T-helper 2 cell treated with Interferon-gamma antibody and Interleukin-4, amounts not matched to agents 100 ng/mL and 5 ng/mL, for 36 hours (primary cell): ENCODE measurements around the gene SLC25A42. TPM values are rescaled to one million over a fixed set of nuclear protein-coding genes. Genes with fewer than 3 reads are reported as not detected.
"Not testable (repeated sequence)": the region's sequence is repeated elsewhere in the genome, so short reads cannot be mapped to it uniquely, and the experiment has no call there.

Experiments
- intact Hi-C: fragments of 100-400 bp; cut with micrococcal nuclease; formaldehyde crosslinking; loops from one replicate; pipeline ENCODE4 v1.15.1; 2023
- total RNA-seq: library from RNA; stranded (reverse); gene quantifications from 2 replicates; pipeline ENCODE4 v1.2.3, GENCODE V29; 2022

SLC25A42 gene
- total RNA-seq, 1 donor from 2014 or later: 18.6 TPM

DNA sequence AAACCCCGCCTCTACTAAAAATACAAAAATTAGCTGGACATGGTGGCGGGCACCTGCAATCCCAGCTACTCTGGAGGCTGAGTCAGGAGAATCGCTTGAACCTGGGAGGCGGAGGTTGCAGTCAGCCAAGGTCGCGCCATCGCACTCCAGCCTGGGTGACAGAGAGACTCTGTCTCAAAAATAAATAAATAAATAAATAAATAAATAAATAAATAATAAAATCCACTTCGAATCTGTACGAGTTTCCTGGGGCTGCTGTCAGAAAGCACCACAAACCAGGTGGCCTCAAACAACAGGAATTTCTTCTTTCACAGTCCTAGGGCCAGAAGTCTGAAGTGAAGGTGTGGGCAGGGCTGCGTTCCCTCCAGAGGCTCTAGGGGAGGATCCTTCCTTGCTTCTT lies 38.8 kb downstream of the SLC25A42 start:
- intact Hi-C loops: not testable (repeated sequence)

DNA sequence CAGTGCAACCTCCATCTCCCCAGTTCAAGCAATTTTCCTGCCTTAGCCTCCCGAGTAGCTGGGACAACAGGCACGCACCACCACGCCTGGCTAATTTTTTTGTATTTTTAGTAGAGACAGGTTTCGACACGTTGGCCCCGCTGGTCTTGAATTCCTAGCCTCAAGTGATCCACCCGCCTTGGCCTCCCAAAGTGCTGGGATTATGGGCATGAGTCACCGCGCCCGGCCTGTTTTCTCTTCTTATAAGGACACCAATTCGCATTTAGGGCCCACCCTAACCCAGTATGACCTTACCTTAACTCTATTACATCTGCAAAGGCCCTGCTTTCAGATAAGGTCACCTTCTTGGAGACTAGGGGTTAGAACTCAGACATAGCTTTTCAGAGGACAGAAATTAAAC lies 39.4 kb downstream of the SLC25A42 start:
- intact Hi-C loops: no loop called here

DNA sequence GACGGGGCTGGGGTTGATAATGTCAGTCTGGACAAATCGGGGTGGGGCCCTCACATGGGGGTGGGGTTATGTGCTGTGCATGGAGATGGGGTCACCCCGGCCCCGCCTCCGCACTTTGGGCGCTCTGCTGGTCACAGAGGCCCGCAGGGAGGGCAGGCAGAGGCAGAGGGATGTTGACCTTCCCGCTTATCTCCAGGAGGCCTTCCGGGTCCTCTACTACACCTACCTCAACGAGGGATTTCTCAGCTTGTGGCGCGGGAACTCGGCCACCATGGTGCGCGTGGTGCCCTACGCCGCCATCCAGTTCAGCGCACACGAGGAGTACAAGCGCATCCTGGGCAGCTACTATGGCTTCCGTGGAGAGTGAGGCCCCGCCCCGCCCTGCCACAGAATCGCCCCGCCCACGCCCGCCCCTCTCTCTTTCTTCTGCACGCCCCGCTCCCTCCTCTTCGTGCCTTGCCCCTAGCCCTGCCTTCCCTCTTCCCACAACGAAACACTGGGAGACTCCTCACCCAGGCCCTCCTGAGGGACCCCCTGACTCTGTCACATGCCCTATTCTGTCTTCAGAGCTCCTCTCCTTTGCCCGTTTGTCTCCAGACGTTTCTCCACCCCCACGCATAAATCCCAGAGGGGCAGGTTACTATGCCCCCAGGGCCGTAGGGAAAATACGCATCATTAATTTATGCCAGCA lies 41.7 kb downstream of the SLC25A42 start:
- intact Hi-C loops: no loop called here

DNA sequence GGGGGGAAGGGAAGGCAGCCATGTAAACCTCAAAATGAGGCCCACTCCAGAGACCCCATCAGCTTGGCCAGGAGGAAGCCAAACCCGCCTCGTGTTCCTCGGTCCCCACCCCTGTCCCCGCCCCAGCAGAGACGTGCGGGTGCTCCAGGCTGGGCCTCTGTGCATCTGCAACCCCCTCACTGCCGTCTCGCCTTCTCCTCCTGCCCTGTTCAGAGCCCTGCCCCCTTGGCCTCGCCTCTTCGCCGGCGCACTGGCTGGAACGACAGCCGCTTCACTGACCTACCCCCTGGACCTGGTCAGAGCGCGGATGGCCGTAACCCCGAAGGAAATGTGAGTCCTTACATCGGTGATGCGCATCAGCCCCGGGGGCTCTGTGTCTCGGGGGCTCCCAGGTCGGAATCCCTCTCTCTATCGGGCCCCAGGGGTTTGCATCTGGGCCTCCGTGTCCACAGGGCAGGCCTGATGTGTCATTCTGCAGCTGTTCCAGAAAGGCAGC lies 42.3 kb downstream of the SLC25A42 start:
- intact Hi-C loops: no loop called here

DNA sequence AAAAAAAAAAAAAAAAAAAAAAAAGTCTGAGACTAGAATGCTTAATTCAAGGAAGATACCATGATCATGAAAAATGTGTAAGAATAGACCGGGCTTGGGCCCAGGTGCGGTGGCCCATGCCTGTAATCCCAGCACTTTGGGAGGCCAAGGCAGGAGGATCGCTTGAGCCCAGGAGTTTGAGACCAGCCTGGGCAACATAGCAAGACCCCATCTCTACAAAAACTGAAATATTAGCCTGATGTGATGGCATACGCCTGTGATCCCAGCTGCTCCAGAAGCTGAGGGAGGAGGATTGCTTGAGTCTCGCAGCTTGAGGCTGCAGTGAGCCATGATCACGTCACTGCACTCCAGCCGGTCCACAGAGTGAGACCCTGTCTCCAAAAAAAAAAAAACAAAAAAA lies 43.1 kb downstream of the SLC25A42 start:
- intact Hi-C loops: not testable (repeated sequence)

DNA sequence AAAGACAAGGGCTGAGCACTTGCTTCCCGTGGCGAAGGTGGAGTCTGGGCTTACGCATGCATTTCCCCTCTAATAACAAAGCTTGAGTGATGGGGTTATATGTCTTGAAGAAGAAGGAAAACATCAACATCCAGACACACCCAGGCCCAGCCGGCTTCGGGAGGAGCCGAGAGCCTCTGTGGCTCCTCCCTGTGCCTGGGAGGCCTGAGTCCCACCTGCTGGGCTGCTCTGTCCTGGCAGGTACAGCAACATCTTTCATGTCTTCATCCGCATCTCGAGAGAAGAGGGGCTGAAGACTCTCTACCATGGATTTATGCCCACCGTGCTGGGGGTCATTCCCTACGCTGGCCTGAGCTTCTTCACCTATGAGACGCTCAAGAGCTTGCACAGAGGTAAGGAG lies 43.9 kb downstream of the SLC25A42 start:
- intact Hi-C loops: no loop called here

DNA sequence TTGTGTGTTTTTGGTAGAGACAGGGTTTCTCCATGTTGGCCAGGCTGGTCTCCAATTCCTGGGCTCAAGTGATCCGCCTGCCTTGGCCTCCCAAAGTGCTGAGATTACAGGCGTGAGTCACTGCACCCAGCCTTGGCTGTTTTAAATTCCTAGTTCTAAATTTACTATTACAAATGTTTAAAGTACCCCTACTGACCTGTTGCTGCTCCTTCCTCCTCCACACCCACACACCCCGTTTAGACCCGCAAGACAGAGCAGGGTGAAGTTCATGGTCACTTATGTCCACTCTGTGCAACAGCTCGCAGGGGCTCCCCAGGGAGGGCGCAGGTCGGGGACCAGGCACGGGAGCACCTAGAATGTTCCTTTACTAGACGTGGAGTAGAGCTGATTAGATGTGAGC lies 45.8 kb downstream of the SLC25A42 start:
- intact Hi-C loops: no loop called here

DNA sequence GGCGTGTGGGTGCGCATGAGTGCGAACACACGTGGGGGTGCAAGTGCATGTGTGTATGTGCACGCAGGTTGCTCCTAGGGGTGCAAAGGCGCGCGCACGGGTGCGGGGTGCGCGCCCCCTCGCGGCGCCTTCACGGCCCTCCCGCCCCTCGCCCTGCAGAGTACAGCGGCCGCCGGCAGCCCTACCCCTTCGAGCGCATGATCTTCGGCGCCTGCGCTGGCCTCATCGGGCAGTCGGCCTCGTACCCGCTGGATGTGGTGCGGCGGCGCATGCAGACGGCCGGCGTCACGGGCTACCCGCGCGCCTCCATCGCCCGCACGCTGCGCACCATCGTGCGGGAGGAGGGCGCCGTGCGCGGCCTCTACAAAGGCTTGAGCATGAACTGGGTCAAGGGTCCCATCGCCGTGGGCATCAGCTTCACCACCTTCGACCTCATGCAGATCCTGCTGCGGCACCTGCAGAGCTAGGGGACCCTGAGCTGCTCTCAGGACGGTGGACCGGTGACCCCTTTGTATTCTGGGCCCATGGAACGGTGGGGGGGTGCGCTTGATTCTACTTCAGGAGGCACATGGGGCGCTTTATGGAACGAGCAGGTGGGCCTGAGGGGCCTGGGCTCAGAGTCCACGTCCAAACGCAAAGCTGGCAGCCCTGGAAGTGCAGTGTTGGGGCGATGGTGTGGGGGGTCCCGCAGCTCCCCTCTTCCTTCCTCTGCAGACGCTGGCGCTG lies 46.8 kb downstream of the SLC25A42 start:
- intact Hi-C loops: loop anchor here (1.0 to 2.0 kb wide), 2 partner anchors 46 to 57 kb away; no protein-coding TSS in a partner anchor

DNA sequence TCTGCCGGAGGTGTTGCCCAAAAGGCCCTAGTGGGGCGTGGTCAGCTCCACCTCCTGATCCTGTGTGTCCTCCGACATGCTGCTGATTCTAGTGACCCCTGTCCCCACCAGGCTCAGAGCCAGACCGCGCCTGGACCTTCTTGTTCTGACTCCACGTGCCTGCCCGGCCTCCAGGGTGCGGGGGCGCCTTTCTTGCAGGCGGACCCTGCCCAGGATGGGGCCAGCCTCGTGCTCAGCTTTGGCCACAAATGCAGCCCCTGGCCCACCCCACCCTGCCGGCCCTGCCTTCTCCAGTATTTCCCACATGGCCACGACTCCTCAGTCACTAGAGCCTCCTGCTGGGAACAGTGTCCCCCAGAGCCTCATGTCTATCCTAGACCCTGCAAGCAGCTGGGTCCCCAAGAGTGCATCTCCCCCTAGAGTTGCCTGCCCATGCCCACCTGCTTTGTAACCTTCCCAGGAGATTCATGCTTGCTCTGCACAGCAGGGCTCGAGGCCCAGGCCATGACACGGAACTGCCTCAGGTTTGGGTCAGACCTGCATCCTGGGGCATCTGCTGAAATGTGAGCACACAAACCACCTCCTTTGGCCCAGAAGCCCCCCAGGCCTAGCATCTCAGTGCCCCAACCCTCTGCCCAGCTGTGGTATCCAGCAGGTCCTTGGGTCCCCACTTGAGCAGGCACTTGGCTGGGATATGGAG lies 47.5 kb downstream of the SLC25A42 start:
- intact Hi-C loops: loop anchor here (2.0 kb wide), 1 partner anchor 46 kb away; no protein-coding TSS in a partner anchor

DNA sequence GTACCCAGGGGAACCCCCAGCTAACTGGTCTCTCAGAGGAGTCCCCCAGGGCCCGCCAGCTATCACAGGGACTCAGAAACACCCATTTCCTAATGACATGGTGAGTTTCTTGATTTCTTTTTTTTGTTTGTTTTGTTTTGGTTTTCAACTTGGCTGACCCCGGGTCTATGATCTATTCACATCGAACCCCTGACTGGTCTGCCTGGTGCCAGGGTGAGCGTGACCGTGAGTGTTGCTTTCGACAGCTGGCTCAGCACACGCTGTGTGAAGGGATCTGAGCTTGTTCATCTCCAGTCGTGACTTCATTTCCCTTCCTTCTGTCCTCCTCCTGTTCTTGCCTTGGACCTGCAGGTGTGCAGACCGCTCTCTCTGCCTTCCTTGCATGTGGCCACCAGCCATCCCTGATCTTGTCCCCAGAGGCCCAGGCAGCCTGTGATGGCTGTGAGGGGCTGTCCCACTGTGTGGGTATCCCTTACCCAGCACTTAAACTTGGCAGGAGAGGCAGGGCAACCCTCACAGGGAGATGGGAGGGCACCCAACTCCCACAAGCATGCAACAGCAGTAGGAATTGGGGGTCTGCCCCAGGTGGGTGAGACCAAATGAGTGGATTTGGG lies 48.3 kb downstream of the SLC25A42 start:
- intact Hi-C loops: loop anchor here (2.0 kb wide), 1 partner anchor 47 kb away; no protein-coding TSS in a partner anchor

DNA sequence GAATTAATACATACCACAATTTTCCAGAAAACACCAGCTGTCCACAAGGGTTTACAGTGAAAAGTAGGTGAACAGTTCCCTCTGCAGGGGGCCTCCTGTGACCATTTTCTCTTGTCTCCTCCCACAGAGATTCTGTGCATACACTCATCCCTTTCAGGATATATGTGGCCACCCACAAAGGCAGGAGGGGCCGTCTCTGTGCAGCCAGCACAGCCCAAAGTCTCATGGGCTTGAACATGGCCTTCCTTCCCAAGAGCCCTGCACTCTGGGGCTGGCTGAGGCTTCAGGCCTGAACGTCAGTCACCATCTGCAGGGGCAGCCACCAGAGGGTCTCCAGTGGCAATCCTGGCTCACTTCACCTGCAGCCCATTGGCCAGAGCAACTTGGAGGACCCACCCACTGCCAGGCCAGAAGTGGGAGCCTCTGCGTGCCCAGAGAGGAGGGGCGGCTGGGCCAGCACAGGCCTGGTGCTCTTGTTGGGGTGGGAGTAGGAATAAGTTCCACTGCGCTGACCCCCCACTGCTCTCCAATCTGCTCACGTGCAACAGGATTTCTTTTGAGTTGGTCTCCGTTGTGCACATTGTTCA lies 49.3 kb downstream of the SLC25A42 start:
- intact Hi-C loops: no loop called here

DNA sequence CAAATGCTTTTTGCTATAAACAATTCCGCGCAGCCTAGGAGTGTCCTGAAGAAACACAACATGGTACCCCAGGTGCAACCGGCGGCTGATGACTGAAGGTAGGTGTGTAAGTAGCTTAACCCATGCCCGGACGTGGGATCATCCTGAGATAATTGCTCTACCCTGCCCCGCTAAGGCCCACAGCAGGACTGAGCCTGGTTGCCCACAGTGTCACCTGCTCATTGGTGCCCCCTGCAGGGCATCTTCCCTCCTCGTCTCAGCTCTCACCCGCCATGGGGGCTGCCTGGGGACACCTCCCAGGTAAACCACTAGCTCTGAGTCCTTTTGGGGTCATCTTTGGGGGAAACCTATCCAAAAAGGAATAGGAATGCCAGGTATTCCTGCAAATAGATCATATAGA lies 52.2 kb downstream of the SLC25A42 start:
- intact Hi-C loops: no loop called here

DNA sequence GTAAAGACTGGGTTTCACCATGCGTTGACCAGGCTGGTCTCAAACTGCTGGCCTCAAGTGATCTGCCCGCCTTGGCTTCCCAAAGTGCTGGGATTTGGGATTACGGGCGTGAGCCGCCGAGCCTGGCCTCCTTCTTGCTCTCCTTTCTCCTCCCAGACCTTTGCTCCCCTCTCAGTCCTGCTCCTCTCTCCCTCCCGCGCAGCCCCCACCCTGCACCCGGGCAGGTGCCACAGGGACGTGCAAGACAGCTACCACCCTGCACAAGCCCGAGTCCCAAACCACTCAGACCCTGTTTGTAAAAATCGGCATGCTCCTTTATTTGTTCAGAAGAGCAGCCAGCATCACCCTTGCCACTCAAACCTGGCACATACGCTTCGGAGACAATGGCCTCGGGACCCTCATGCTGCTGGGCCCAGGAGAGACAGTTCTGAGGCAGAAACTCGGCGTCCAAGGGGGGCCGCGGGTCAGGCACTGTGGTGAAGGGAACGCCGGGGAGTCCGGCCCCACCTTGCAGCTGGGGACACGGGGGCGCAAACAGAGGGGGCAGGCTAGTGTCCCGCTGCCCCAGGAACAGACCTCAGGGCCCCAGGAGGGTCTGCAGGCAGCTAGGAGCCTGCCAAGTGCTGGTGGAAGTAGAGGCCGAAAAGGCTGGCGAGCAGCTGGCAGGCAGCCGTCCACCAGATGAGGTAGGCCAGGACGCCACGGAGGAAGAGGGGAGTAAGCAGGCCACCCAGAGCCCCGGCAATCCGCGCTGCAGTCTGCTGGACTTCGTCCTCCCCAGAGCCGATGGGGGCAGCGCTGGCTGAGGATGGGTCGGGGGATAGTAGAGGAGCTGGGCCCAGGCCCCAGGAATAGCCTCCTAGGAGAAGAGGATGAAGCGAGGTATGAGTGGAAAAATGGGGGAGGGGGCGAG lies 55.8 kb downstream of the SLC25A42 start:
- intact Hi-C loops: no loop called here

DNA sequence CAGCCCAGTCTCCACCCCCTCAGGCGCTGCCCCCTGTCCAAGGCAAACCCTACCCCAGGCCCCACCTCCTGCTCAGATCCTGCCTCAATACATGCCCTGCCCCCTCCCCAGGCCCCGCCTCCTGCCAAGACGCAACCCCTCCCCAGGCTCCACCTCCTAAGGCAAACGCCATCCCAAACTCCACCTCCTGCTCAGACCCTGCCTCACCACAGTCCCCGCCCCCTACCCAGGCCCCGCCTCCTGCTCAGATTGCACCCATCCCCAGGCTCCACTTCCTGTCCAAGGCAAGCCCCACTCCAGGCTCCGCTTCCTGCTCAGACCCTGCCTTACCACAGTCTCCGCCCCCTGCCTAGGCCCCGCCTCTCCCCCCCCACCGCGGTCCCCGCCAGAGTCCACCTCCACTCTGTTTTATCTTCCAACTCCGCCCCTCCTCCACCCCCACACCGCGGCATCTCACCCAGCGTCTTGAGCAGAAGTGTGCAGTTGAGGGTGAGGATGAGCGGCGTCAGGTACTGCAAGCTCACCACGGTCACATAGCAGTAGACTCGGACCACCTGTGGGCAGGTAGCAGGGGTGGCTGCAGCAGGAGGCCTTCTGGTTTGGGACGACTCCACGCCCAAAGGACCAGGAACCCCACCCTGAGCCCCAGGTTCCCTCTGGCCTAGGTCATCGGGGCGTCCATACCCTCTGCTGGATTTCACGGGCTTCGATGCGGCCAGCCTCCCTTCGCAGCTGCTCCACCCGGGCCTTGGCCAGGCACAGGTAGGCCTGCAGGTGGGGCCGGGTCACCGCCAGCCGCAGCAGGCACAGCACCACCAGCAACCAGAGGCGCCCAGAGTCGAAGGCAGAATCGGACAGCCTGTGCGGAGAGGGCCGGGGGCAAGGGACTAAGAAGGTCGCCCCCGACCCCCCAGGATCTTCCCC lies 56.8 kb downstream of the SLC25A42 start:
- intact Hi-C loops: no loop called here

DNA sequence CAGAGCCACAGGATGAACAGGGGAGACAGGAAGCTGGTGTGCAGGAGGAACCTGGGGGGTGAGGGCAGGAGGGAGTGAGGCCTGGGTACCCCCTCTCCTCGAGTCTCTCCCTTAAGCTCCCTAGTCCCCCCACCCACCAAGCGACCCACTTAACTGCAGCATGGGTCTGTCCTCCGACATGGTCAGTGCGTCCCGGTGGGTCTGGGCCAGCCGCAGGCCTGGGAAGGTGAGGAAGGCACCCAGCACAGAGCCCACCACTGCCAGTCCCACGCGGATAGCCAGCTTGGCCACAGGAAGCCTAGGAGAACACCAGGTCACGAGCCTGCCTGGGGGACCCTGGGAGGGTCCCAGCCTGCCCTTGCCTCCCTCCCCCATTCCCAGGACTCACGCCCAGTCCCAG lies 57.6 kb downstream of the SLC25A42 start:
- intact Hi-C loops: no loop called here

DNA sequence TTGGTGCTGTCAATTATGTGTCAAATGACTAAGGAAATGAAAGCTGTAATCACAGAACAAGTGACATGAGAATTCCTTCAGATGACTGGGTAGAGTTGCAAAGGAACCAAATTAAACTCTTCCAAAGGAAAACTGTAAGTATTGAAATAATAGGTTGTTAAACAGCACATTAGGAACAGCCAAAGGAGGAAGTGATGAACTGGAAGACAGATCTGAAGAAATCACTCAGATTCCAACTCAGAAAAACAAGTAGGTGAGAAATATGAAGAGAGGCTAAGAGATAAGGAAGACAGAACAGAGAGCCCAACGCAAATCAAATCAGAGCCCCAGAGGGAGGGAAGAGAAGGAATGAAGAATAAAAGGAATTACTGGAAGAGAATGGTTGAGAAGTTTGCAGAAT lies 59.1 kb downstream of the SLC25A42 start:
- intact Hi-C loops: no loop called here

DNA sequence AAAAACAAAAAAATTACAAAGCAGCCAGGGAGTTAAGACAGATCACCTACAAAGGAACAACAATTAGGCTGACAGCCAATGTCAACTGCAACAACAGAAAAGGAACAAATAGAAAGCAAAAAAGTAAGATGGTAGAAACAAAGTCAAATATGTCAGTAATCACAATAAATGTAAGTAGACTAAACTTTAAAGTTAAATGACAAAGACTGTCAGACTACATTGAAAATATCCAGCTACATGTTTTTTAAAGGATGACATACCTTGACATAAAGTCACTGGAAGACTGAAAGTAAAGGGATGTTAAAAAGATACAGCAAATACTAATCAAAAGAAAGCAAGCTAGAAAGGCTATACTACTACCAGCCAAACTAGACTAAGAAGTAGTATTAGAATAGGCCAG lies 59.6 kb downstream of the SLC25A42 start:
- intact Hi-C loops: no loop called here

DNA sequence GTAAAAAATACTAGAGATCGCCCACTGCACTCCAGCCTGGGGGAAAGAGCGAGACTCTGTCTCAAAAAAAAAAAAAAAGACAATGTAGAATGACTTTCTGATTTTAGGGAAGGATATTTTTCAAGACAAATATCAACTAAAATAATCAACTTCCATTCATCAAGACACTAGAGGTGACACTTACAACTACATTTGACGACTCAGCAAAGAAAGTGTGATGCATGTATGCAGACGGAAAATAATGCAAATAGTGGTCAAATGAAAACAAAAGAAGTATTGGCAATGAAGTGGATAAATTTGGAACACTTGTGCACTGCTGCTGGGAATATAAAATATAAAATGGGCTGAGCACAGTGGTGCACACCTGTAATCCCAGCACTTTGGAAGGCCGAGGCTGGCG lies 62.3 kb downstream of the SLC25A42 start:
- intact Hi-C loops: no loop called here

DNA sequence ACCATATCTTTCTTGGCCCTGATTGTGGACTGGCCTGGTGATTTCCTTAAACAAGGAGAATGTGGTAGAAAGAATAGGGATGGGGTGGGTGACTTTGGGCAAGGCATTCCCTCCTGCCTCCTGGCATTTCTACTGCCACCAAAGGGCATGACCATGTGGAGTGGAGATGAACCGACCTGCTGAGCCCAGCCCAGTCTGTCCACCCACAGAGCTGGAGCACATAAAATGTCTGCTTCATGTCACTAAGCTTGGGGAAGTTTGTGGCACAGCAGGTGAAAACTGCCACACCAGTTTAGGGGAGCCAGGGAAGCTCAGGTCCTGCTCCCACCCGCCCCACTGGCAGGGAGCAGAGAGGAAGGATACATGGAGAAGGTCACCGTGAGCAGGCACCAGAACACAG lies 68.2 kb downstream of the SLC25A42 start:
- intact Hi-C loops: no loop called here
